H1 (cell line): ENCODE data around the gene ARL5C.

Experiments used
- EP300 ChIP-seq, 2 experiments: IDR thresholded peaks; 1 replicate in 1 of 2; 2 replicates in 1 of 2; pipeline ENCODE4 v1.6.1; 2011 to 2012; ENCODE audit warnings: low read depth in 2 of 2, low read length in 2 of 2, mild to moderate bottlenecking in 2 of 2, borderline replicate concordance in 1 of 2, inconsistent platforms in 1 of 2, moderate library complexity in 1 of 2
- TF ChIP-seq, protein P1 (sequence below), 3 experiments: IDR thresholded peaks; 1 replicate in 2 of 3; 2 replicates in 1 of 3; pipeline versions ENCODE4 v1.5.1 to v1.6.1; 2011; ENCODE audit warnings: low read length in 3 of 3, mild to moderate bottlenecking in 3 of 3, inconsistent platforms in 2 of 3, low read depth in 1 of 3, moderate library complexity in 1 of 3; ENCODE audit not compliant: insufficient read depth in 1 of 3; ENCODE audit errors: control extremely low read depth in 1 of 3

DNA sequence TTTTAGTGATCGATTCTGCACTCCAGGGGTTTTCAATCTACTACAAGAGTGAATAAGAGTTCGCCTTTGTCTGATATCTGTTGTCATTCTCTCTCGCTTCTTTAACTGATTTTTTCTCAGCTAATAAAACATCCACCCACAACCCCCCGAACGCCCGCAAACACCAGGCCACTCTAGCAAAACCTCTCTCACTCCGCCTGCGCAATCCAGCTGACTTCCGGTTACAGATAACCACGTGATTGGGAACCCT lies 33.8 kb upstream of the ARL5C start:
- TF ChIP-seq, protein P1, sequence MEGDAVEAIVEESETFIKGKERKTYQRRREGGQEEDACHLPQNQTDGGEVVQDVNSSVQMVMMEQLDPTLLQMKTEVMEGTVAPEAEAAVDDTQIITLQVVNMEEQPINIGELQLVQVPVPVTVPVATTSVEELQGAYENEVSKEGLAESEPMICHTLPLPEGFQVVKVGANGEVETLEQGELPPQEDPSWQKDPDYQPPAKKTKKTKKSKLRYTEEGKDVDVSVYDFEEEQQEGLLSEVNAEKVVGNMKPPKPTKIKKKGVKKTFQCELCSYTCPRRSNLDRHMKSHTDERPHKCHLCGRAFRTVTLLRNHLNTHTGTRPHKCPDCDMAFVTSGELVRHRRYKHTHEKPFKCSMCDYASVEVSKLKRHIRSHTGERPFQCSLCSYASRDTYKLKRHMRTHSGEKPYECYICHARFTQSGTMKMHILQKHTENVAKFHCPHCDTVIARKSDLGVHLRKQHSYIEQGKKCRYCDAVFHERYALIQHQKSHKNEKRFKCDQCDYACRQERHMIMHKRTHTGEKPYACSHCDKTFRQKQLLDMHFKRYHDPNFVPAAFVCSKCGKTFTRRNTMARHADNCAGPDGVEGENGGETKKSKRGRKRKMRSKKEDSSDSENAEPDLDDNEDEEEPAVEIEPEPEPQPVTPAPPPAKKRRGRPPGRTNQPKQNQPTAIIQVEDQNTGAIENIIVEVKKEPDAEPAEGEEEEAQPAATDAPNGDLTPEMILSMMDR (IDR thresholded peaks at IDR 0.05; ENCODE audit: control extremely low read depth in 1 of 3, insufficient read depth in 1 of 3, low read depth in 1 of 3, low read length in 3 of 3) = no peak
- no peak for TF ChIP-seq EP300 (IDR thresholded peaks at IDR 0.05; ENCODE audit: borderline replicate concordance in 1 of 2, low read depth in 2 of 2, low read length in 2 of 2)
